Kidney (tissue), 14 donors: ENCODE measurements around the gene CCDC81. TPM values are rescaled to one million over a fixed set of nuclear protein-coding genes. Genes with fewer than 3 reads are reported as not detected.
A peak's percentile ranks its signal among the peaks of the same experiment; 100 is the strongest.
"Not testable (repeated sequence)": the region's sequence is repeated elsewhere in the genome, so short reads cannot be mapped to it uniquely, and the experiment has no call there.

Experiments
- DNase-seq, 5 donors: peaks; one replicate each; pipeline ENCODE4 v3.0.0-alpha.2; 2013 to 2020
- FAIRE-seq: peaks from 2 replicates; lab custom pipeline; 2012; peaks lifted over from hg19 to GRCh38; lab: Jason Lieb, UNC
- H3K27ac ChIP-seq, 2 donors: one replicate each; pipeline ENCODE4 v1.7.0; 2013; ENCODE audit warnings: low read depth in 2 of 2, low read length in 2 of 2, inconsistent platforms in 1 of 2
- H3K27me3 ChIP-seq: one replicate; pipeline ENCODE4 v1.7.1; 2013; ENCODE audit warnings: low read length, inconsistent platforms; ENCODE audit not compliant: control insufficient read depth, insufficient read depth
- H3K36me3 ChIP-seq, 3 donors: one replicate each; pipeline versions ENCODE4 v1.7.0 to v1.7.1; 2013; ENCODE audit warnings: low read length in 3 of 3, control low read depth in 1 of 3, inconsistent platforms in 1 of 3; ENCODE audit not compliant: insufficient read depth in 3 of 3, control insufficient read depth in 2 of 3
- H3K4me1 ChIP-seq, 3 donors: one replicate each; pipeline versions ENCODE4 v1.7.0 to v1.7.1; 2013; ENCODE audit warnings: low read length in 3 of 3, inconsistent platforms in 1 of 3, low read depth in 1 of 3; ENCODE audit not compliant: control insufficient read depth in 2 of 3, insufficient read depth in 2 of 3
- H3K4me3 ChIP-seq, 3 donors: one replicate each; pipeline versions ENCODE4 v1.7.0 to v1.8.1; 2013; ENCODE audit warnings: low read length in 3 of 3, control low read depth in 1 of 3, inconsistent platforms in 1 of 3
- H3K9ac ChIP-seq, 3 donors: one replicate each; pipeline versions ENCODE4 v1.7.0 to v1.7.1; 2013; ENCODE audit warnings: low read length in 3 of 3, control low read depth in 1 of 3, inconsistent platforms in 1 of 3
- H3K9me3 ChIP-seq, 3 donors: one replicate each; pipeline versions ENCODE4 v1.7.0 to v1.7.1; 2013; ENCODE audit warnings: low read length in 3 of 3, control low read depth in 1 of 3, inconsistent platforms in 1 of 3; ENCODE audit not compliant: control insufficient read depth in 2 of 3, insufficient read depth in 1 of 3
- intact Hi-C: fragments of 100-400 bp; cut with DNase I; formaldehyde crosslinking; loops from one replicate; pipeline ENCODE4 v1.11.1; 2022
- polyA plus RNA-seq: library from polyadenylated mRNA; stranded (reverse); fragments of 350-450 nt; fragmentation: Illumina TruSeq; extraction: RNeasy Lipid Tissue Mini Kit (QIAGEN cat#74804); gene quantifications from one replicate; pipeline ENCODE4 v1.2.3, GENCODE V29; 2014; ENCODE audit warnings: low read depth, low replicate concordance; ENCODE audit not compliant: insufficient read depth
- total RNA-seq: library from RNA; stranded (reverse); fragmentation: NEBNext Ultra II Directional; extraction: Animal tissue kit (Norgen Biotek cat#: 25700); gene quantifications from one replicate; pipeline ENCODE4 v1.2.1, GENCODE V29; 2021
- TF ChIP-seq, protein P1 (sequence below): IDR thresholded peaks from 3 replicates; pipeline ENCODE4 v1.5.1; 2012; ENCODE audit warnings: mild to moderate bottlenecking, moderate library complexity, borderline replicate concordance; ENCODE audit not compliant: insufficient read depth; ENCODE audit errors: extremely low read depth
- donor health status: control.
- donor health status: control.
- donor health status: control.
- donor health status: control.
- donor health status: control.
- donor health status: DM: yes; HTN: yes; CAD: no.
- donor health status: Normal renal cell carcinoma (clear cell type).

Gene CCDC81
- total and polyA plus RNA-seq, 2 donors from 2014 or later = 0.54 to 1.1 TPM

DNA sequence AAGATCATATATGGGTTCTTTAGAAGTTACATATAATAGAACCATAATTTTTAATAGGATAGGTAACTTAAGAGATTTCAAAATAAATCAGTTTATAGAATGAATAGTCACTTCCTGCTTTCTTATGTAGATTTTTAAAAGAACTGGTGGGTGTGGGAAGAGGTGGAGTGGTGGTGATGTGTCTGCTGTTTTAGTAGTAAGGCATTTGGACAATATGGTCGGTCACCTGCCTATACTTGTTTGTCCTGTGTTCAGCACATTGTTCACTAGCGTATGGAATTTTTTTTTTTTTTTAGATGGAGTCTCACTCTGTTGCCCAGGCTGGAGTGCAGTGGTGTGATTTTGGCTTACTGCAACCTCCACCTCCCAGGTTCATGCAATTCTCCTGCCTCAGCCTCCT, 39.3 kb downstream of the CCDC81 start:
- TF ChIP-seq, protein P1, sequence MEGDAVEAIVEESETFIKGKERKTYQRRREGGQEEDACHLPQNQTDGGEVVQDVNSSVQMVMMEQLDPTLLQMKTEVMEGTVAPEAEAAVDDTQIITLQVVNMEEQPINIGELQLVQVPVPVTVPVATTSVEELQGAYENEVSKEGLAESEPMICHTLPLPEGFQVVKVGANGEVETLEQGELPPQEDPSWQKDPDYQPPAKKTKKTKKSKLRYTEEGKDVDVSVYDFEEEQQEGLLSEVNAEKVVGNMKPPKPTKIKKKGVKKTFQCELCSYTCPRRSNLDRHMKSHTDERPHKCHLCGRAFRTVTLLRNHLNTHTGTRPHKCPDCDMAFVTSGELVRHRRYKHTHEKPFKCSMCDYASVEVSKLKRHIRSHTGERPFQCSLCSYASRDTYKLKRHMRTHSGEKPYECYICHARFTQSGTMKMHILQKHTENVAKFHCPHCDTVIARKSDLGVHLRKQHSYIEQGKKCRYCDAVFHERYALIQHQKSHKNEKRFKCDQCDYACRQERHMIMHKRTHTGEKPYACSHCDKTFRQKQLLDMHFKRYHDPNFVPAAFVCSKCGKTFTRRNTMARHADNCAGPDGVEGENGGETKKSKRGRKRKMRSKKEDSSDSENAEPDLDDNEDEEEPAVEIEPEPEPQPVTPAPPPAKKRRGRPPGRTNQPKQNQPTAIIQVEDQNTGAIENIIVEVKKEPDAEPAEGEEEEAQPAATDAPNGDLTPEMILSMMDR = no peak
- Histone ChIP-seq H3K36me3 (no peaks in the 10 kb centered on the region), H3K9ac (no peak overlapping the region), H3K27me3 (no peaks in the 10 kb centered on the region), H3K27ac (no peak overlapping the region), H3K4me1 (no peaks in the 10 kb centered on the region), H3K9me3 (no peaks in the 10 kb centered on the region), H3K4me3 (no peak overlapping the region)
- FAIRE-seq (no peak), DNase-seq (no peak)
- intact Hi-C loops = no loop called here

DNA sequence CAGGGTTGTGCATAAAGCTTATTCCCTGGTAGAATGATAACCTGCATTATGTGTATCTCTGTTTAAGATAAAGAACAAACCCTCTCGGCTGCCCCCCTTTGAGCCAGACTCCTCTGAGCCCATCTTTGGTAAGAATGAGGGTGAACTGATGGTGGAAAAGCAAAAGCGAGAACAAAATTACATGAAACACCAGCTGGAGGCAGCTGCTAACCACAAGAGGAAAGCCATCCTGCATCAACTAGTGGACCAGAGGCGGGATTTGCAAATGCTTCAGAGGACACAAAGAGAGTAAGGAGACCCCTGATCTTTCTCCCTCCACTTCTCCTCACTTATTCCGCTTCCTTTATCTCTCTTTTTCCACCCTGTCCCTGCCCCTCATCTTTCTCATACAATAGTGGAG, 40.3 kb downstream of the CCDC81 start:
- FAIRE-seq = no peak
- peak in 3 of 5 donors; percentile 14 to 76 (median 15) for DNase-seq
- TF ChIP-seq, protein P1 = no peak
- intact Hi-C loops = no loop called here
- no peaks in the 10 kb centered on the region for H3K27me3 ChIP-seq
- no peak overlapping the region for H3K9ac ChIP-seq
- H3K27ac ChIP-seq = no peak overlapping the region
- no peaks in the 10 kb centered on the region for H3K9me3 ChIP-seq
- no peaks in the 10 kb centered on the region for H3K36me3 ChIP-seq
- H3K4me3 ChIP-seq = no peak overlapping the region
- no peaks in the 10 kb centered on the region for H3K4me1 ChIP-seq

DNA sequence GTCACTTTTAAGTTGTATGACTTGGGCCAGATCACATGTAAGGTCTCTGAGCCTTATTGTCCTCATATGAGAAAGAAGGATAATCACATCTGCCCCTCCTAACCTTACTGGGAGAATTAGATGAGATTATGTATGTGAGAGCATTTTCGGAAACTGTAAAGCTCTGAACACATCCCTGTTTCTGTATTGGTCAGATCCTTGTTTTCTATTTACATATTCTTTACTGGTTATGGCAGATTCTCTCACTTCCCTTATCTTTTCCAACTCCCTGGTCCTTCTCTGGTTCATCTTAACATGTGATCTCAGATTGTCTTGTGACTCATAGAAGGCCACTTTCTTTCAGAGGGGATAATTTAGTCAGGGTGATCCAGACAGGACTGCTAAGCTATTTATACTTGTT, 41.8 kb downstream of the CCDC81 start:
- no peak for FAIRE-seq

DNA sequence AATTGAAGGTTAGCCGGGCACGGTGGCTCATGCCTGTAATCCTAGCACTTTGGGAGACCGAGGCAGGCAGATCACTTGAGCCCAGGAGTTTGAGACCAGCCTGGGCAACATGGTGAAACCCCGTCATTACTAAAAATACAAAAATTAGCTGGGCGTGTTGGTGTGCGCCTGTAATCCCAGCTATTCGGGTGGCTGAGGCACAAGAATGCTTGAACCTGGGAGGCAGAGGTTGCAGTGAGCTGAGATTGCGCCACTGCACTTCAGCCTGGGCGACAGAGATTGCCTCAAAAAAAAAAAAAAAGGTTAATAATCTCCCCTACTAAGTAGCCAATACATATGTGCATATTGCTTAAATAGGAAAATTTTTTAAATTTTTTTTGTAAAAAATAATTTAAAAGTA, 42.3 kb downstream of the CCDC81 start:
- H3K4me1 ChIP-seq, H3K9ac ChIP-seq, H3K27ac ChIP-seq, H3K27me3 ChIP-seq, H3K9me3 ChIP-seq, DNase-seq, H3K36me3 ChIP-seq, intact Hi-C loops, H3K4me3 ChIP-seq, FAIRE-seq: not testable (repeated sequence)

More for the DNA sequence above, 41.8 kb downstream of the CCDC81 start:
- Histone ChIP-seq H3K4me3 (no peak overlapping the region), H3K27me3 (no peaks in the 10 kb centered on the region), H3K9me3 (no peaks in the 10 kb centered on the region), H3K36me3 (no peaks in the 10 kb centered on the region), H3K4me1 (no peaks in the 10 kb centered on the region), H3K27ac (no peak overlapping the region), H3K9ac (no peak overlapping the region)
- DNase-seq = no peak
- intact Hi-C loops = no loop called here
- TF ChIP-seq, protein P1 = no peak
